HG03520 (cell line): ENCODE data around the gene STYXL1.

Experiments
- ATAC-seq: cut with Tn5 transposase; IDR thresholded peaks from one replicate; pipeline ENCODE4 v1.9.1; 2021; ENCODE audit warnings: mild to moderate bottlenecking, moderate library complexity; ENCODE audit not compliant: unreplicated experiment

STYXL1 gene

GRCh38 chr7:75960372-75960771, 87.4 kb downstream of the STYXL1 start:
- ATAC-seq = no peak

DNA sequence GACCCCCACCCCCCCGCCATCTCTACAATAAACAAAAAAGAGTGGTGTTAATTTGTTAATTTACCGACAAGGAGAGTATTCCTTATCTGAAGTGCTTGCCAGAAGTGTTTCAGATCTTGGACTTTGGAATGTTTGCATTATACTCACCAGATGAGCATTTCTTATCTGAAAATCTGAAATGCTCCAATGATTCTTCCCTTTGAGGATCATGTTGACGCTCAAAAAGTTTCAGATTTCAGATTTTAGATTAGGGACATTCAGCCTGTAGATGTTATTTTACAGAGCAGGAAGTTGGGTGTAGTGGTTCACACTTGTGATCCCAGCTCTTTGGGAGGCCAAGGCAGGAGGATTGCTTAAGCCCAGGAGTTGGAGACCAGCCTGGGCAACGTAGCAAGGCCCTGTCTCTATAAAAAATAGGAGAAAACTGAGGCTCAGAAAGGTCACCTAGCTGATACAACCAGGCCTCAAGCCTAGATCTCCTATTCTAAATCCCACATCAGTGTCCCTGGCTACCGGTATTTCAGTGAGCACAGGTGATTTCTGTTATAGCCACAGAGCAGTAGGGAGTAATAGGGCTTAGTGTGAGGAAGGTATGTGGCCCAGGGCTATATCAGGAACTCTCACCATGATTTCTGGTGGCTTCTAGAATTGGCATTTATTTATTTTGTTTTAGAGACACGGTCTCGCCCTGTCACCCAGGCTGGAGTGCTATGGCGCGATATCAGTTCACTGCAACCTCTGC, 88.8 kb downstream of the STYXL1 start:
- no peak for ATAC-seq

- no peak for ATAC-seq
Measured at GRCh38 chr7:75957021-75957736, 90.6 kb downstream of the STYXL1 start.

GRCh38 chr7:75955331-75955955, 92.4 kb downstream of the STYXL1 start:
- ATAC-seq = no peak

DNA sequence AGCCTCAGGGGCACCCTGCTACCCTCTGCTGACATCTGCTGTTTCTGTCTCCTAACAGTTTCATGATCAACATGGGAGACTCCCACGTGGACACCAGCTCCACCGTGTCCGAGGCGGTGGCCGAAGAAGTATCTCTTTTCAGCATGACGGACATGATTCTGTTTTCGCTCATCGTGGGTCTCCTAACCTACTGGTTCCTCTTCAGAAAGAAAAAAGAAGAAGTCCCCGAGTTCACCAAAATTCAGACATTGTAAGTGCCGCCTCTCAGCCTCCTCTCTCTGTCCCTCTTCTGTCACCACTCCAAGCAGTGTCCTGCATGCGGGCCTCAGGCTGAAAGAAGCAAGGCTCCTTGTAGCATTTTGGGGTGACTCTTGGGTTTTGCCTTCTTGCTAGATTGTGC, 93.9 kb downstream of the STYXL1 start:
- no peak for ATAC-seq

DNA sequence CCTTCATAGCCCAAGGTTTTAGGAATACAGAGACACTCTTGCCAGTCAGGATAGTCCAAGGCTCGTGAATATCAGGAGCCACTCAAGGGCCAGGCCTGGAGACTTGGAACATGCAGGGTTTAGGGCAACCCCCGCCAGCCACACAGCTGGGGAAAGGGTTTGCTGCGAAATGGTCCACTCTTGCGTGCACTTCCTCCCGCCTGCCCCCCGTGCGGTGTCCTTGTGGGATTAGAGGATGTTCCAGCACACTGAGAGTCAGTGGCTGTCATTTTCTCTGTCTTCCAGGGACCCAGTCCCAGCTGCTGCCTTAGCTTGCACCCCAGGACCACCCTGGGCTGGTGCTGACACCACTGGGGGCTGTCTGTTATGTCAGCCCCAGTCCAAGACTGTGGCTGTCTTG, 94.4 kb downstream of the STYXL1 start:
- ATAC-seq = no peak

- ATAC-seq = no peak
Measured at GRCh38 chr7:75951506-75951905, 96.3 kb downstream of the STYXL1 start.

DNA sequence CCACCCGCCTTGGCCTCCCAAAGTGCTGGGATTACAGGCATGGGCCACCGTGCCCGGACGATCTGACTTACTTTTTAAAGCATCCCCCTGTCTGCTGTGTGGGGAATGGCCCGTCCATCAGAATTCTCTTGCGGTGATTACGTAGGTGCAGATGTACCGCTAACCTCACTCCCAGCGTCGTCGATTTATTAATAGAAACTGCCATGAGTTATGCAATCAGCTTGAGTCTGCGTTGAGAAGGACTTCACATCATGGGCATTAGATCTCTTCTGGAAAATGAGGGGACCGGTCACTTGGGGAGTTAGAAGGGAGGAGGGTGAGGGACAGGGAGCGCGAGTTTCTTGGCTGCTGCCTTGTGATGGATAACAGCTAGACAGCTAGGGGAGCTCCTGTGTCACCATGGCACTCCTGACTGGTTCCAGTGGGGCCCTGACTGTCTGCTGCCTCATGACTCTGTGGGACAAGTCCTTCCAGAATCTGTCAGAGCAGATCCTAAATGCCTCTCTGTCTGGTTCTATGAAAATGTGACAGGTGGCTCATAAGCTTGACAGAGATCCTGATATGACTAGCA, 97.6 kb downstream of the STYXL1 start:
- ATAC-seq = no peak

- no peak for ATAC-seq
Measured at GRCh38 chr7:75948179-75948578, 99.6 kb downstream of the STYXL1 start.
